ENCODE data around the gene CUEDC1. TPM values are rescaled to one million over a fixed set of nuclear protein-coding genes. Genes with fewer than 3 reads are reported as not detected.
A peak's percentile ranks its signal among the peaks of the same experiment; 100 is the strongest.

The CUEDC1 gene
- polyA plus RNA-seq, 2 of the 4 experiments (the other 2 are of a cell fraction), result 44.3 to 90.6 TPM

- CTCF ChIA-PET, result interaction anchor here (1.2 to 20.4 kb wide), 6 partner anchors 12 to 63 kb away, joined by 3 to 222 read pairs (median 6); partner anchors contain the start of gene CUEDC1
- POLR2A ChIA-PET, result interaction anchor here (1.2 kb wide), 1 partner anchor 12 kb away, joined by 4 read pairs; no protein-coding TSS in a partner anchor
- DNase-seq (ENCODE audit: low read depth in 1 of 2, low spot score in 1 of 2) (no peak), ATAC-seq (no peak), FAIRE-seq (no peak)
- TF ChIP-seq MAX (IDR thresholded peaks at IDR 0.05) (no peak), RAD21 (conservative IDR thresholded peaks at IDR 0.05 in 1 of 2, IDR thresholded peaks at IDR 0.05 in 1 of 2) (no peak), ZSCAN20 (CRISPR knock-in tag; IDR thresholded peaks at IDR 0.05) (no peak), JUNB (IDR thresholded peaks at IDR 0.05) (no peak)
- no peaks in the 10 kb centered on the region for H3K9me3 ChIP-seq
- H3K4me1 ChIP-seq, result peaks cover 99% of the 10 kb centered on the region
- WGBS (ENCODE audit: missing lambda C conversion rate), result 94% methylated on average over 2 of the region's 2 CpGs
- peak overlapping the region; percentile 5 to 87; a peak in 3 of 6 replicates for H3K27ac ChIP-seq
- H3K4me3 ChIP-seq, result no peak overlapping the region
- peak overlapping the region; percentile 78; the same call in 1 of the 3 replicates for H3K4me2 ChIP-seq
Observed at GRCh38 chr17:57937492-57937891, 17.7 kb downstream of the CUEDC1 start.

DNA sequence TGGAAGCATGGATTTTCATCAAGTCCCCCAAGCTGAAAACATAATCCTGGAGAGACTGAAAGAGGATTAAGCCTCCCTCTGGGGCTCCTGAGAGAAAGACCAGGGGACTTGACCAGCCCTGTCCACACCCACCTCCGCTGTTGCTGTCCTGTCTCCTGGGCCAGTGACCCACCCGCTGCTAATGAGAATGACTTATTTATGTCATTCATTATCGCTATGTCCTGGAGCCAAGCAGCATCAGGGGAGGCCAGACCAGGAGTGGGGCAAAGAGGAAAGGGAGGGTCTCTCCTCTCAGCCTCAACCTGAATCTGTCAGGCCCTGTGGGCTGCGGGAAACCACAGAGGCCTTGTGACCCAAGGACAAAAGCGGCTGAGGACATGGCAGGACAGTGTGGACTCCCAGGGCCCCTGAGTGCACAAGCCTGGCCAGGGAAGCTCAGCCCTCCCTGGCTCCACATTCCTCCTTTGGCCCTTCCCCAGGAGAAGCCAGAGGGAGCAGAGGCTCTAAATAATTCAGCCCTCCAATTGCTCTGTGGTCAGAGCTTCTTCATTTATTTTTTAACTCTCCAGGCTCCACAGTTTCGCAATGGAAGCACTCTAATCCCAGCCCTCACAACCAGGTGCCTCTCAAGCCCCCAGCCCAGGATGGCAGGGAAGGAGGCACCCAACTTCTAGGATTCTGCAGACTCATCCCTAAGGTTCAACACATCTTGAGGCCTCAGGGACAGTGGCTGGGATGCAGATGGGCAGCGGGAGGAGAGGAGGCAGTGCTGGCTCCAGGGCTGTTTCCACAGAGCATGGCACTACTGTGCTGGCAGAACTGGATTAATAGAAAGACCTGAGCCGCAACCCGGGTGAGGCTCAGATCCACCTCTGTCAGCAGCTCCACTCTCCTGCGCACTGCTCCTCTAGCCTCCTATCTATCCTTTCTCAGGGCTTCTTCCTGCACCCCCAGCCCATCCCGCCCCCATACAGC is 19.1 kb downstream of the CUEDC1 start:
- H3K4me3 ChIP-seq, result no peak overlapping the region
- DNase-seq (ENCODE audit: low read depth in 1 of 2, low spot score in 1 of 2) (no peak), FAIRE-seq (no peak), ATAC-seq (peak; percentile 26 to 51; a peak in 4 of 6 replicates)
- peak overlapping the region; percentile 78 for H3K4me2 ChIP-seq
- CTCF ChIA-PET, result interaction anchor here (0.6 to 20.4 kb wide), 12 partner anchors 11 to 283 kb away, joined by 3 to 222 read pairs (median 4); partner anchors contain the start of genes CUEDC1 and MKS1
- peak overlapping the region; percentile 74 to 87 for H3K27ac ChIP-seq
- WGBS (ENCODE audit: missing lambda C conversion rate), result 78% methylated on average over 11 of the region's 11 CpGs
- TF ChIP-seq ZNF302 (CRISPR knock-in tag; IDR thresholded peaks at IDR 0.05), result no peak
- no peak for TF ChIP-seq FOXS1 (CRISPR knock-in tag; IDR thresholded peaks at IDR 0.05)
- peak; percentile 54 to 79; a peak in 3 of 4 replicates for TF ChIP-seq CEBPB (IDR thresholded peaks at IDR 0.05)
- no peaks in the 10 kb centered on the region for H3K9me3 ChIP-seq
- peaks cover 96% of the 10 kb centered on the region for H3K4me1 ChIP-seq
- POLR2A ChIA-PET, result interaction anchor here (1.0 to 2.2 kb wide), 4 partner anchors 8 to 71 kb away, joined by 3 to 13 read pairs (median 8); partner anchors contain the start of gene SRSF1

- peak overlapping the region; percentile 41 to 65; a peak in 4 of 6 replicates for H3K27ac ChIP-seq
- H3K4me3 ChIP-seq, result no peak overlapping the region
- ChIA-PET CTCF (interaction anchor here (1.1 to 20.4 kb wide), 5 partner anchors 13 to 68 kb away, joined by 3 to 222 read pairs (median 5); partner anchors contain the start of gene CUEDC1), POLR2A (interaction anchor here (0.6 to 1.0 kb wide), 4 partner anchors 8 to 71 kb away, joined by 3 to 4 read pairs (median 4); no protein-coding TSS in a partner anchor)
- no peak for TF ChIP-seq JUN (IDR thresholded peaks at IDR 0.05)
- no peak for TF ChIP-seq CHD4 (IDR thresholded peaks at IDR 0.05; ENCODE audit: borderline replicate concordance)
- no peak for TF ChIP-seq CBX2 (IDR thresholded peaks at IDR 0.05; ENCODE audit: borderline replicate concordance, low read depth)
- WGBS (ENCODE audit: missing lambda C conversion rate), result 83% methylated on average over 12 of the region's 12 CpGs
- no peaks in the 10 kb centered on the region for H3K9me3 ChIP-seq
- H3K4me1 ChIP-seq, result peaks cover 88% of the 10 kb centered on the region
- DNase-seq (ENCODE audit: low read depth in 1 of 2, low spot score in 1 of 2) (no peak), FAIRE-seq (no peak), ATAC-seq (no peak)
- H3K4me2 ChIP-seq, result peak overlapping the region; percentile 27; the same call in 1 of the 3 replicates
Observed at GRCh38 chr17:57931488-57932137, 23.6 kb downstream of the CUEDC1 start.

DNA sequence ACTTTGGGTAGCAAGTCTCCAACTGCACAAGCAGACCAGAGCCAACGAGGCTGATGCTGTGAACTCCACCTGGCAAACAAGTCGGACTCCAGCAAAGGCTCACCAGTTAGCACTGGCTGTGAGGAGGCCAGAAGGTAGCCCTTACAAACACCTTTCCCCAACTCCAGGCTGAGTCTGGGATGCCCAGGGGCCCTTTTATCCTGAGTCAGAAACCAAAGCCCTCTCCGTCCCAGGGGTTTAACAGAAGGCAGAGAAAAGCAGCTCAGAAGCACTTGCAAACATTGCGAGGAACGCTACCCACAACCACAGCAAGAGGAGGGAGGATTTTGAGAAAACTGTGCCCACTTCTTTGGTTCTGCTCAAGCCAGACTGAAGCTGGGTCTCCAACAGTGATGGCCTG is 25.0 kb downstream of the CUEDC1 start:
- Histone ChIP-seq H3K4me3 (no peak overlapping the region), H3K9me3 (no peaks in the 10 kb centered on the region), H3K4me1 (peaks cover 84% of the 10 kb centered on the region), H3K27ac (peak overlapping the region; percentile 41 to 65; a peak in 4 of 6 replicates), H3K4me2 (no peak overlapping the region)
- ChIA-PET POLR2A (interaction anchor here (0.9 to 1.0 kb wide), 2 partner anchors 10 to 47 kb away, joined by 3 to 4 read pairs; no protein-coding TSS in a partner anchor), CTCF (interaction anchor here (1.1 to 20.4 kb wide), 3 partner anchors 15 to 69 kb away, joined by 4 to 222 read pairs (median 6); partner anchors contain the start of gene CUEDC1)
- ATAC-seq (no peak), DNase-seq (ENCODE audit: low read depth in 1 of 2, low spot score in 1 of 2) (no peak), FAIRE-seq (no peak)
- WGBS (ENCODE audit: missing lambda C conversion rate), result 93% methylated on average over 5 of the region's 5 CpGs
- no peak for TF ChIP-seq SMC3 (IDR thresholded peaks at IDR 0.05)
- TF ChIP-seq, protein P1, sequence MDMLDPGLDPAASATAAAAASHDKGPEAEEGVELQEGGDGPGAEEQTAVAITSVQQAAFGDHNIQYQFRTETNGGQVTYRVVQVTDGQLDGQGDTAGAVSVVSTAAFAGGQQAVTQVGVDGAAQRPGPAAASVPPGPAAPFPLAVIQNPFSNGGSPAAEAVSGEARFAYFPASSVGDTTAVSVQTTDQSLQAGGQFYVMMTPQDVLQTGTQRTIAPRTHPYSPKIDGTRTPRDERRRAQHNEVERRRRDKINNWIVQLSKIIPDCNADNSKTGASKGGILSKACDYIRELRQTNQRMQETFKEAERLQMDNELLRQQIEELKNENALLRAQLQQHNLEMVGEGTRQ (IDR thresholded peaks at IDR 0.05), result no peak
- TF ChIP-seq CBX2 (IDR thresholded peaks at IDR 0.05; ENCODE audit: borderline replicate concordance, low read depth), result no peak
- no peak for TF ChIP-seq MAZ (IDR thresholded peaks at IDR 0.05; ENCODE audit: borderline replicate concordance, low read depth, low read length)
- TF ChIP-seq HOXB13 (CRISPR knock-in tag; IDR thresholded peaks at IDR 0.05; ENCODE audit: low read depth), result no peak
- no peak for TF ChIP-seq ESRRA (IDR thresholded peaks at IDR 0.05; ENCODE audit: borderline replicate concordance, low read length)
